Activated CD4-positive, alpha-beta memory T cell treated with anti-CD3 and anti-CD28 coated beads for 36 hours (primary cell): Measurements from ENCODE around the gene ARHGEF25. TPM values are rescaled to one million over a fixed set of nuclear protein-coding genes. Genes with fewer than 3 reads are reported as not detected.

ENCODE experiments used
- CTCF ChIA-PET: fragments of 350-600 bp; sonication (Branson Sonifier 250); formaldehyde crosslinking; loops from one replicate; lab custom pipeline; 2021; ENCODE audit warnings: antibody characterized with exemption, inconsistent platforms; lab: Charles Lee
- POLR2A ChIA-PET: fragments of 350-600 bp; sonication (Branson Sonifier 250); formaldehyde crosslinking; loops from one replicate; lab custom pipeline; 2021; ENCODE audit warnings: antibody characterized with exemption; lab: Charles Lee
- DNase-seq: peaks from one replicate; pipeline ENCODE4 v3.0.0-alpha.2; 2020
- H3K27ac Mint-ChIP-seq: one replicate; pipeline ENCODE4 v1.8.0; 2021; ENCODE audit warnings: mixed read lengths
- H3K27me3 Mint-ChIP-seq: one replicate; pipeline ENCODE4 v1.8.0; 2021; ENCODE audit warnings: mixed read lengths
- H3K36me3 Mint-ChIP-seq: one replicate; pipeline ENCODE4 v1.8.0; 2021; ENCODE audit warnings: mixed read lengths
- H3K4me1 Mint-ChIP-seq: one replicate; pipeline ENCODE4 v1.8.0; 2021; ENCODE audit warnings: low read depth, mixed read lengths
- H3K4me3 Mint-ChIP-seq: one replicate; pipeline ENCODE4 v1.8.0; 2021; ENCODE audit warnings: mild to moderate bottlenecking, mixed read lengths
- H3K9me3 Mint-ChIP-seq: one replicate; pipeline ENCODE4 v1.8.0; 2021; ENCODE audit warnings: mixed read lengths
- intact Hi-C: fragments of 100-400 bp; cut with micrococcal nuclease; formaldehyde crosslinking; loops from one replicate; pipeline ENCODE4 v1.15.1; 2023
- total RNA-seq, 2 experiments: library from RNA; stranded (reverse); gene quantifications; one replicate each; pipeline ENCODE4 v1.2.3, GENCODE V29; 2021

The ARHGEF25 gene
- total RNA-seq, 2 experiments from 2014 or later, result 1.4 to 2.5 TPM

DNA sequence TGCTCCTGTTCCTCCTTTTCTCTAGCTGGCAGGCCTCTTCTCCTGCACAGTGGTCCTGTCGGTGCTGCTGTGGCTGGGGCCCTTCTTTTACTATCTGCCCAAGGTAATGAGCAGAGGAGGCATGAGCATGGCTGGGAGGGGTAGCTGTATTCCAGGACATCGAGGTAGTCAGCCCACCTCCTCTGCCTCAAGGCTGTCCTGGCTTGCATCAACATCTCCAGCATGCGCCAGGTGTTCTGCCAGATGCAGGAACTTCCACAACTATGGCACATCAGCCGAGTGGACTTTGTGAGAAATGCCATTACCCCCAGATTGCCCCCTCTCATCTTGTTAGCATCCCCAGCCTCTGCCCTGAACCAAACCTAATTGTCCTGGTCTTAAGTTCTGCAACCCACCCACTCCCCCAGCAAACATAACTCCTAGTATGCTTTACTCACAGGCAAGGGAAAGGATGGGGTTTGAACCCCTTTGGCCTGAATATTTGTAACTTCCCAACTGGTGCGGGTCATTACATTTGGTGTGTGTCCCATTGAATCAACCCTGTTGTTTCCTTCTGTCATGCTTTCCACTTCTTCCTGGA lies 12.7 kb downstream of the ARHGEF25 start:
- H3K4me3 Mint-ChIP-seq, result no peak overlapping the region
- no peak for DNase-seq
- intact Hi-C loops, result loop anchor here (5.0 kb wide), 2 partner anchors 102 to 167 kb away; partner anchors contain the start of genes DDIT3, GLI1, INHBE and MBD6
- peaks cover 33% of the 10 kb centered on the region for H3K4me1 Mint-ChIP-seq
- no peak overlapping the region for H3K27ac Mint-ChIP-seq
- no peaks in the 10 kb centered on the region for H3K36me3 Mint-ChIP-seq
- no peaks in the 10 kb centered on the region for H3K9me3 Mint-ChIP-seq
- POLR2A ChIA-PET, result no interaction called here
- CTCF ChIA-PET, result interaction anchor here (2.1 to 7.5 kb wide), 3 partner anchors 10 to 41 kb away, joined by 6 to 112 read pairs (median 15); partner anchors contain the start of gene PIP4K2C
- H3K27me3 Mint-ChIP-seq, result peaks cover 92% of the 10 kb centered on the region

DNA sequence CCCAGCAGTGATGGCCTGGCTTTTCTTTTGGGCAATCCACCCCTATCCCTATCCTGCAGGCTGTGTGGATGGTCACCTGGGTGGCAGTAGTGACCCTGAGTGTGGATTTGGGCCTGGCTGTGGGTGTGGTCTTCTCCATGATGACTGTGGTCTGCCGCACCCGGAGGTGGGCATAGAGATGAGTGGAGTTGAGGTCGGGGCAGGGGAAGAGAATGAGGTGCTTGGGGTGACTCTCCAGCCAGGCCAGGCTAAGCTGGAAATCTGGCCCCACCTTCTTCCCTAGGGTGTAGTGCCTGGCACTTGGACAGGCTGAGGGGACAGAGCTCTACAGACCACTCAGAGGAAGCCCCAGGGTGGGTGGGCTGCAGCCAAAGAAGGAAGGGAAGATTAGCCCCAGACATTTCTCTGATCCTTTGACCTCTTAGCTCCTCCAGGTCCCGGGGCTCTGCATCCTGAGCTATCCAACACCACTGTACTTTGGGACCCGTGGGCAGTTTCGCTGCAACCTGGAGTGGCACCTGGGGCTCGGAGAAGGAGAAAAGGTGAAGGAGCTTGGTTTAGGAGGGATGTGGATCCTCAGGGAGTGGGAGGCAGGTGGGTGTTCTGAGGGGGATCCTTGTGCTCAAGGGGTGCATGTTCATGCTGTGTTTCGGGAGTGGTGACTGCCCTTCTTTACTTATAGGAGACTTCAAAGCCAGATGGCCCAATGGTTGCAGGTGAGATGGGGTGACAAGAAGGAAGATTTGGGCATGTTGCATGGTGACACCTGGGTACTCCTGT lies 13.4 kb downstream of the ARHGEF25 start:
- H3K27me3 Mint-ChIP-seq, result peaks cover 87% of the 10 kb centered on the region
- no peak overlapping the region for H3K27ac Mint-ChIP-seq
- H3K4me3 Mint-ChIP-seq, result no peak overlapping the region
- DNase-seq, result no peak
- H3K9me3 Mint-ChIP-seq, result no peaks in the 10 kb centered on the region
- ChIA-PET CTCF (interaction anchor here (2.2 to 7.5 kb wide), 2 partner anchors 11 to 42 kb away, joined by 6 to 112 read pairs; no protein-coding TSS in a partner anchor), POLR2A (interaction anchor here (0.5 kb wide), 1 partner anchor 98 kb away, joined by 4 read pairs; no protein-coding TSS in a partner anchor)
- H3K4me1 Mint-ChIP-seq, result peaks cover 32% of the 10 kb centered on the region
- intact Hi-C loops, result loop anchor here (5.0 kb wide), 2 partner anchors 102 to 167 kb away; partner anchors contain the start of genes DDIT3, GLI1, INHBE and MBD6
- H3K36me3 Mint-ChIP-seq, result no peaks in the 10 kb centered on the region

DNA sequence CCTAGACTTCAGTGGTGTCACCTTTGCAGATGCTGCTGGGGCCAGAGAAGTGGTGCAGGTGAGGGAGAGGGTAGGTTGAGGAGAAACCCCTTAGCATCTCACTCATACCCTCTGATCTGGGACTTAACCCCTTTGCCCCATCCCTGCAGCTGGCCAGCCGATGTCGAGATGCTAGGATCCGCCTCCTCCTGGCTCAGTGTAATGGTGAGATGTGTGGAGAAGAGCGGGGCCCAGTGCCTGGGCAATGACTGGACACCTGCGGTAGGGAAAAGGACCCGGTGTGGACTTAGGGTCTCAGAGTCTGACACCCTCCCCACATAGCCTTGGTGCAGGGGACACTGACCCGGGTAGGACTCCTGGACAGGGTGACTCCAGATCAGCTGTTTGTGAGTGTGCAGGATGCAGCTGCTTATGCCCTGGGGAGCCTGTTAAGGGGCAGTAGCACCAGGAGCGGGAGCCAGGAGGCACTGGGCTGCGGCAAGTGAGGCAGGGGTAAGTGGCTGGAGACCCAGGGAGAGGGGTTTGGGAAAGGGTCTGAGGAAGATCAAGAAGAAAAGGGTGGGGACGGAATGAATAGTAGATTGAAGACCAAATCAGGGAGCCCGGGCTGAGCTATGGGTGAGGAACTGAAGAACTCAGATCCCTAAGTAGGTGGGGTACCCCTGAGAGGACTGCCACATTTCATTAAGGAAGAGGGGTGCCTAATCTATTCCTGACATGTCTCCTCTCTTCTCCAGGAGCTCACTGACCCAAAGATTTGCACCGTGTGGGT lies 14.2 kb downstream of the ARHGEF25 start:
- Mint-ChIP-seq H3K4me1 (peaks cover 28% of the 10 kb centered on the region), H3K36me3 (no peaks in the 10 kb centered on the region), H3K27ac (no peak overlapping the region), H3K27me3 (peaks cover 83% of the 10 kb centered on the region), H3K9me3 (no peaks in the 10 kb centered on the region), H3K4me3 (no peak overlapping the region)
- DNase-seq, result no peak
- CTCF ChIA-PET, result interaction anchor here (0.7 to 7.5 kb wide), 3 partner anchors 11 to 88 kb away, joined by 3 to 112 read pairs (median 6); no protein-coding TSS in a partner anchor
- intact Hi-C loops, result no loop called here
- POLR2A ChIA-PET, result interaction anchor here (0.5 to 0.6 kb wide), 2 partner anchors 37 to 97 kb away, joined by 3 to 4 read pairs; no protein-coding TSS in a partner anchor

DNA sequence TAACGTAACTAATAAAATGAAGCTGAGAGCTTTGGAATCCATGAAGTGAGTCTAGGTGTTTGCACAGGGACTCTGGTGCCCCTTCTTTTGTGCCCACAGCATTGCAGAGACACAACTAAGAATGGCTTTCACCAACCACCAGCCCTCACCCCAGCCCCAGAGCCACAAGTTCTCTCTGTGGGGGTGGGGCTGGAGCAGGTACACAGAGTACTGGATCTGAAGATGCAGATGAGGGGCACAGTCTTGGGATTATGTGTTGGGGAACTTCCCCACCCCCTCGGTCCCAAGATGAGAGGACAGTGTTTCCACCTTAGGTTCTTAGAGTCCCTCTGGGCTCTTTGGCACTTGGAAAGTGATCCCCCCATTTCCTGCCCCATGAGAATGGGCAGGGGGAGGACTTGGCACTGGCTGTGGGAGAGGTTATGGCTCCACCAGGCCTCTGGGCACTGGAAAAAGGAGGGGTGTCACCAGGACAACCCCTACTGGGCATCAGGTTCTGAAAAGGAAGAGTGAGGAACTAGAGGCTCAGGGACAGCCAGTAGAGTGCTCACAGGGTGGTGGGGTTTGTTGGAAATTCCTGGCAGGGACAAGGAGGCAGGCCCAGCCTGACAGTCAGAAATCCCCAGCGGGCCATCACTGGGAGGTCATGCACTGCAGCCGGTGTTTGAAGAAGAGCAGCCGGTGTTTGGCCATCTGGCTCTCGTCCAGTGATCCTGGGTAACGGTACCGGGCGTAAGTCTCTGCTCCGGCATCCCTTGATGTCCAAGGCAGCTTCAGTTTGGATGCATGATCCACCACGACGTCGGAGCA lies 15.1 kb downstream of the ARHGEF25 start:
- no peak overlapping the region for H3K4me3 Mint-ChIP-seq
- intact Hi-C loops, result no loop called here

DNA sequence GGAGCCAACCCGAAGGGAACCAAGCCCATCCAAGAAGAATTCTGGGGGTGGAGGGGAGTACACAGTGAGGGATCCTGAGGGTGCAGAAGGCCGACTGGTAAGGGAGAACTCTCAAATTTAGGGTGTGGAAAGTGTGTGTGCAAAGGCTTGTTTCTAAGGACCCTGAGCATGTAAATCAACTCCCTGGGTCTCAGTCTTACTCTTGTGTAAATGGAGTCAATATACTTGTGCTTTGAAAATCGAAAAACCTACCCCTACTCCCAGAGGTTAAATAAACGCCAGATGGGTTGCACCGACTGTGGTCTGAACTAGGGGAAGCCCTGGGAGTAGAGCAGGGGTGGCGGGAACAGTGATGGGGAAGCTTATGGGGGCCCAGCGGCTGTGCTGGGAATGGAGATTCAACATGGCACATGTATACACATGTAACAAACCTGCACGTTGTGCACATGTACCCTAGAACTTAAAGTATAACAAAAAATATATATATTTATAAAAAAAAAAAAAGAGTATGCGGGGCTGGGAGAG lies 15.7 kb downstream of the ARHGEF25 start:
- Mint-ChIP-seq H3K27me3 (peaks cover 81% of the 10 kb centered on the region), H3K9me3 (no peaks in the 10 kb centered on the region), H3K27ac (no peak overlapping the region), H3K4me1 (peaks cover 13% of the 10 kb centered on the region), H3K4me3 (no peak overlapping the region), H3K36me3 (no peaks in the 10 kb centered on the region)
- intact Hi-C loops, result no loop called here
- CTCF ChIA-PET, result interaction anchor here (0.7 to 2.4 kb wide), 6 partner anchors 11 to 168 kb away, joined by 3 to 16 read pairs (median 4); partner anchors contain the start of gene PIP4K2C
- POLR2A ChIA-PET, result no interaction called here
- DNase-seq, result no peak

More for the DNA sequence above, 15.1 kb downstream of the ARHGEF25 start:
- Mint-ChIP-seq H3K27me3 (peaks cover 83% of the 10 kb centered on the region), H3K36me3 (no peaks in the 10 kb centered on the region), H3K4me1 (peaks cover 20% of the 10 kb centered on the region), H3K9me3 (no peaks in the 10 kb centered on the region), H3K27ac (no peak overlapping the region)
- DNase-seq, result no peak
- CTCF ChIA-PET, result interaction anchor here (1.0 to 7.5 kb wide), 4 partner anchors 12 to 44 kb away, joined by 4 to 112 read pairs (median 11); no protein-coding TSS in a partner anchor
- POLR2A ChIA-PET, result interaction anchor here (0.6 kb wide), 1 partner anchor 38 kb away, joined by 3 read pairs; no protein-coding TSS in a partner anchor

DNA sequence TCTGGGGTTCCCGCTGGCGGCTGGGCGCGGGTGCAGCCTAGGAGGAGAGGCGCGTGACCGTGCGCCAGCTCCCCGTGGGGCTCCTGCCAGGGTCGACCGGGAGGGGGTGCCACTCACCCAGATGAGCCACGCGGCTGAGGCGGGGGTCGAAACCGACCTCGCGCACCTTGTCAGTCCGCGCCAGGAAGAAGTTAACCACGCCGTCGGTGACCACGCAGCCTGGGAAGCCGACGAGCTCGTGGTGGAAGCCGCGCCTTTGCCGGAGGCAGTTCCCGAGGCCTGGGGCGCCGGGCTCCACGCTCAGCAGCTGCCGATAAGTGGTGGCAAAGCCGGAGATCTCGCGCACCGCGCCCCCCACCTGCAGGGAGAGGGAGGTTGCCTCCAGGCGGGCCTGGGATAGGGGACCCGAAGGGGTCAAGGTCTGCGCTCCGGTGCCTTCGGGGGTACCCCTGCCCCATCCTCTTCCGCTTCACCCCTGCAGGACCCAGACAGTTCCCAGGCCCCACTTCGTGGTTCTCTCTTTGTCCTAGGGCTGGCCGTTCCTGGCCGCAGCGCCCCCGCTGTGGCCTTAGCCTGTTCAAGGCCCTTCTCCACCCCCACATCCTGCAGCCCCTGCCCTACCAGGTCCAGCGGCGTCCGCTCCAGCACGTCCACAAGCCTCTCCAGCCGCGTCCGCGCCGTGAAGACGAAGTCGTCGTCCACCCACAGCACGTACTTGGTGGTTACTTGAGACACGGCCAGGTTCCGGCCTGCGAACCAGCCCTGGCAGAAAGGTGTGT lies 16.5 kb downstream of the ARHGEF25 start:
- H3K27ac Mint-ChIP-seq, result no peak overlapping the region
- no peaks in the 10 kb centered on the region for H3K9me3 Mint-ChIP-seq
- DNase-seq, result peak; percentile 61
- H3K4me3 Mint-ChIP-seq, result peak overlapping the region; percentile 17
- no peaks in the 10 kb centered on the region for H3K36me3 Mint-ChIP-seq
- peaks cover 77% of the 10 kb centered on the region for H3K27me3 Mint-ChIP-seq
- peaks cover 12% of the 10 kb centered on the region for H3K4me1 Mint-ChIP-seq
- intact Hi-C loops, result no loop called here
- POLR2A ChIA-PET, result no interaction called here
- CTCF ChIA-PET, result interaction anchor here (0.6 to 2.4 kb wide), 10 partner anchors 11 to 1009 kb away, joined by 3 to 16 read pairs (median 3); partner anchors contain the start of gene PIP4K2C

DNA sequence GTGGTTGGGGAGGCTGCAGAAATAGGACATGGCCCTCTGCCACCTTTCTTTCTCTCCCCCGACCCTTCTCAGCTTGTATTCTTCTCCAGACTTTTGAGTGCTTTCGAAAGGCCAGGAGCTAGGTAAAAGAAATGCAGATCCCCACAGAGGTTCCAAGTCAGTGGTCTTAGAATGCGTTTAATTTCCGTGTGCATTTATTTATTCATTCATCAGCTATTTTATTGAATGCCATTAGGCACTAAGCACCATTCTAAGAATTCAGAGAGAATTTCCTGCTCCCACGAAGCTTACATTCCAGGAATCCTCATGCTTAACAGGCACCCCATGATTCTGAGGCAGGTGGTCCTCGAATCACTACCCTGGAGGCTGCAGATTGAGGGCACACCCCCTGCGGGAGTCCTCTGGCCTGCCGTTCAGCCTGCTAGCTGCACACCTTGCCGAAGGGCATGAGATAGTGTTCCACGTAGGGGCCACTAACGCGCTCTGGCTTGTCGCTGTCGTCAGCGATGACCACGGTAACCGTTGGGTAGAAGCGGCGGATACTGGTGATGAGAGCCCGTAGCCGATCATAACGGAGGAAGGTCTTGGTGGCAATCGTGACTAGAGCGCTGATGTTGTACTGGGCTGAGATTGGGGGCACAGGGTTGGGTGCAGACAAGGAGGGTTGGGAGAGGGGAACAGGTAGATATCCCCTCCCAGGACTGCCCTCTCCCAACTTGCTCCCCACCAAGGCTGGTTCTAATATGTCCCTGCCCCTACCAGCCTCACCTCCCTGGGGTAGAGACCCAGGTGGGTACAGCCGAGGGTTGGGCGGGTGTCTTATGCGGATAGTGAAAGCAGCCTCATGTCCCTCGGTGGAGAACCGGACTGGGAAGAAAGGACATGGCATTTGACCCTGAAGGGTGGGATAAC lies 17.3 kb downstream of the ARHGEF25 start:
- intact Hi-C loops, result no loop called here
- CTCF ChIA-PET, result interaction anchor here (0.6 to 2.4 kb wide), 7 partner anchors 8 to 170 kb away, joined by 3 to 16 read pairs (median 3); no protein-coding TSS in a partner anchor
- peaks cover 17% of the 10 kb centered on the region for H3K4me1 Mint-ChIP-seq
- H3K36me3 Mint-ChIP-seq, result no peaks in the 10 kb centered on the region
- H3K4me3 Mint-ChIP-seq, result no peak overlapping the region
- POLR2A ChIA-PET, result no interaction called here
- no peak for DNase-seq
- H3K27ac Mint-ChIP-seq, result no peak overlapping the region
- peaks cover 75% of the 10 kb centered on the region for H3K27me3 Mint-ChIP-seq
- H3K9me3 Mint-ChIP-seq, result no peaks in the 10 kb centered on the region

DNA sequence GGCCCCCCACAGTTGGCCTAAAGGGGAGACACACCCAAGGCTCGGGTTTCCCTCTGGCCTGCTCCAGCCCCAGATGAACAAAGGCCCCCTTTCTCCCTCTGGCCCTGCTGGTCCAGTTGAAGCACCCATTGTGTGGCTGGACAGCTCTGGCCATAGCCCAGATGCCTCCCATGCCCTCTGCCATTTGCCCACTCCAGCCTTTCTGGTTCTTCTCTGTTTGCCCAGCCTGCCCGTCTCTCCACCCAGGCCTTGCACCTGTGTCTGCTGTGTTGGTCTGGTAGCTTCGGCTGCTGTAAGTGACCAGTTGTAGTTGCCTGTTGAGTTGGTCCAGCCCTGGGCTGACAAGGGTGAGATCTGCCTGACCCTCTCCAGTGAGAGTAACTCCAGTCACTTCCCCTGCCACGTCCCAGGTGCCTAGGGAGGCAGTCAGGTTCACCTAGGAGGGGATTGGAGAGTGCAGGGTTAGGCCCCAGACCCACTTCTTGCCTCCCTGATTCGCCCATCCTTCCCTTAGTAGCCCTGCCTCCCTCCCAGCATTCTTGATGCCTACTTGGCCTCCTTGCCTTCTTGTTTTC lies 18.7 kb downstream of the ARHGEF25 start:
- Mint-ChIP-seq H3K27me3 (peaks cover 65% of the 10 kb centered on the region), H3K4me1 (peaks cover 19% of the 10 kb centered on the region), H3K9me3 (no peaks in the 10 kb centered on the region), H3K4me3 (no peak overlapping the region), H3K27ac (no peak overlapping the region), H3K36me3 (no peaks in the 10 kb centered on the region)
- no peak for DNase-seq
- CTCF ChIA-PET, result interaction anchor here (1.0 to 5.1 kb wide), 5 partner anchors 9 to 171 kb away, joined by 3 to 43 read pairs (median 4); no protein-coding TSS in a partner anchor
- POLR2A ChIA-PET, result no interaction called here
- intact Hi-C loops, result loop anchor here (5.0 kb wide), 2 partner anchors 62 to 112 kb away; partner anchors contain the start of gene OS9

DNA sequence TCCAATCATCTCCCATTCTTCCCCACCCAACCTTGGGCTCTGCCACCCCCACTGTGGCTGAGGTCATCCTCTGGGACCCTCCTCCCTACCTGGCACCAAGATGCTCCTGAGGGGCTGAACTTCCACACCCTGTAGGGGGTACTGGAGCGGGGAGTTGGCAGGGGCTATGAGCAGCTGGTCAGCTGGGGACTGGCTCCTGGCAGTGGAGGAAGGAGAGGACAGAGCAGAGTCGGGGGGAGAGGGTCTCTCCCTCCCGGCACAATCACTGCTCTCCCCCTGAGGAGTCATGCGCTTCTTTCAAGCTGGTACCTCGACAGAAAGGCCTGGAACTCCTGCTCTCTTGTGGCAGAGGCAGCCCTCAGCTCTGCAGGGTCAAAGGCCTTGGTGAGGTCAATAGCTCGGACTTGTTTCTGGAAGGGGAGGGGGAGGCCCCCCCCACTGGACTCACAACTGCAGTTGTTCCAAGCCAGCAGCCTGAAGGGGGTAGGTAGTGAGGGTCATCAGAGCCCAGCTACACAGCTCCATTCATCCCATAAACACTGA lies 19.7 kb downstream of the ARHGEF25 start:
- CTCF ChIA-PET, result interaction anchor here (0.7 to 5.1 kb wide), 4 partner anchors 8 to 62 kb away, joined by 3 to 43 read pairs (median 5); no protein-coding TSS in a partner anchor
- H3K4me3 Mint-ChIP-seq, result no peak overlapping the region
- no peaks in the 10 kb centered on the region for H3K36me3 Mint-ChIP-seq
- intact Hi-C loops, result loop anchor here (5.0 kb wide), 2 partner anchors 61 to 111 kb away; partner anchors contain the start of gene OS9
- H3K27me3 Mint-ChIP-seq, result peaks cover 58% of the 10 kb centered on the region
- POLR2A ChIA-PET, result no interaction called here
- no peaks in the 10 kb centered on the region for H3K9me3 Mint-ChIP-seq
- H3K4me1 Mint-ChIP-seq, result peaks cover 19% of the 10 kb centered on the region
- H3K27ac Mint-ChIP-seq, result no peak overlapping the region
- DNase-seq, result no peak
